HL-60/S4 treated with retinoic acid at 250 ng/mL for 4 days and 3 days (cell line): ENCODE results near the gene LIMS1.

Experiments used
- in situ Hi-C: fragments of 300-500 bp; cut with MboI; formaldehyde crosslinking; loops from 2 replicates; pipeline ENCODE4 v1.7.0; 2022; ENCODE audit warnings: low sequenced_read_pairs

LIMS1 gene

GRCh38 chr2:108612514-108613183 lies 78.4 kb downstream of the LIMS1 start:
- in situ Hi-C loops: no loop called here

- in situ Hi-C loops: no loop called here
These were observed 79.2 kb downstream of the LIMS1 start for GRCh38 chr2:108613261-108614042.

GRCh38 chr2:108614043-108614545 lies 79.8 kb downstream of the LIMS1 start:
- in situ Hi-C loops: no loop called here

GRCh38 chr2:108614659-108615058 lies 80.4 kb downstream of the LIMS1 start:
- in situ Hi-C loops: no loop called here

- in situ Hi-C loops: no loop called here
These were observed 81.3 kb downstream of the LIMS1 start for GRCh38 chr2:108615480-108616090.

- in situ Hi-C loops: no loop called here
These were observed 82.0 kb downstream of the LIMS1 start for GRCh38 chr2:108616318-108616717.

- in situ Hi-C loops: no loop called here
These were observed 82.5 kb downstream of the LIMS1 start for GRCh38 chr2:108616751-108617161.

GRCh38 chr2:108617617-108618016 lies 83.3 kb downstream of the LIMS1 start:
- in situ Hi-C loops: no loop called here

- in situ Hi-C loops: no loop called here
These were observed 85.8 kb downstream of the LIMS1 start for GRCh38 chr2:108619925-108620620.

- in situ Hi-C loops: no loop called here
These were observed 86.4 kb downstream of the LIMS1 start for GRCh38 chr2:108620656-108621055.

GRCh38 chr2:108621087-108621559 lies 86.9 kb downstream of the LIMS1 start:
- in situ Hi-C loops: no loop called here

- in situ Hi-C loops: no loop called here
These were observed 87.7 kb downstream of the LIMS1 start for GRCh38 chr2:108621687-108622681.

- in situ Hi-C loops: no loop called here
These were observed 89.3 kb downstream of the LIMS1 start for GRCh38 chr2:108623616-108624015.

GRCh38 chr2:108625186-108625827 lies 91.0 kb downstream of the LIMS1 start:
- in situ Hi-C loops: no loop called here

- in situ Hi-C loops: no loop called here
These were observed 91.5 kb downstream of the LIMS1 start for GRCh38 chr2:108625828-108626195.

- in situ Hi-C loops: no loop called here
These were observed 92.7 kb downstream of the LIMS1 start for GRCh38 chr2:108626995-108627394.

GRCh38 chr2:108627911-108628567 lies 93.8 kb downstream of the LIMS1 start:
- in situ Hi-C loops: no loop called here

- in situ Hi-C loops: no loop called here
These were observed 94.7 kb downstream of the LIMS1 start for GRCh38 chr2:108628936-108629335.

- in situ Hi-C loops: no loop called here
These were observed 95.1 kb downstream of the LIMS1 start for GRCh38 chr2:108629417-108629816.
